Ovary (tissue), 9 donors: ENCODE measurements around the gene HLCS. TPM values are rescaled to one million over a fixed set of nuclear protein-coding genes. Genes with fewer than 3 reads are reported as not detected.

Experiments
- DNase-seq, 5 donors: peaks; one replicate each; pipeline ENCODE4 v3.0.0-alpha.2; 2019 to 2020
- H3K27ac ChIP-seq, 2 donors: fragments of 200-600 bp; one replicate each; pipeline versions ENCODE4 v1.5.1 to v1.8.0; 2019 to 2022
- H3K27me3 ChIP-seq: fragments of 200-600 bp; one replicate; pipeline ENCODE4 v1.8.0; 2022
- H3K36me3 ChIP-seq: fragments of 200-600 bp; sonication (generic); one replicate; pipeline ENCODE4 v1.5.1; 2019
- H3K4me1 ChIP-seq: one replicate; pipeline ENCODE4 v1.8.1; 2013; ENCODE audit warnings: mild to moderate bottlenecking, moderate library complexity; ENCODE audit not compliant: insufficient read depth
- H3K4me3 ChIP-seq: fragments of 200-600 bp; sonication (generic); one replicate; pipeline ENCODE4 v1.5.1; 2017
- H3K9me3 ChIP-seq, 2 donors: fragments of 200-600 bp in 1 of 2; sonication (generic) in 1 of 2; one replicate each; pipeline versions ENCODE4 v1.5.1 to v1.8.1; 2013 to 2019; ENCODE audit warnings: mild to moderate bottlenecking in 1 of 2, moderate library complexity in 1 of 2
- CTCF ChIP-seq, 3 donors: fragments of 450-650 bp in 2 of 3; fragments of 200-600 bp in 1 of 3; IDR thresholded peaks; one replicate each; pipeline versions ENCODE4 v1.5.1 to v1.8.0; 2016 to 2022; ENCODE audit warnings: antibody characterized with exemption in 3 of 3, mild to moderate bottlenecking in 1 of 3
- EP300 ChIP-seq: sonication (generic); formaldehyde crosslinking; IDR thresholded peaks from one replicate; pipeline ENCODE4 v1.6.1; 2017; ENCODE audit warnings: antibody characterized with exemption
- POLR2A ChIP-seq: fragments of 450-650 bp; IDR thresholded peaks from one replicate; pipeline ENCODE4 v1.6.1; 2017; ENCODE audit warnings: antibody characterized with exemption, mild to moderate bottlenecking, moderate library complexity
- WGBS, 3 donors: extraction: QIAGEN DNeasy Blood & Tissue Kit in 1 of 3; methylation state at CpG; one replicate each; pipeline versions ENCODE4 v1.1.5 to v1.1.7; 2013 to 2017; 5-methylcytosine and 5-hydroxymethylcytosine counted together
- intact Hi-C, 4 donors: fragments of 100-400 bp; cut with DNase I; formaldehyde crosslinking; loops; one replicate each; pipeline versions ENCODE4 v1.11.0 to v1.15.1; 2022 to 2023
- polyA plus RNA-seq, 2 donors: library from polyadenylated mRNA; stranded (reverse); fragments of 200-250 nt in 1 of 2; fragments of 350-450 nt in 1 of 2; fragmentation: Illumina TruSeq in 1 of 2; extraction: RNeasy Lipid Tissue Mini Kit (QIAGEN cat#74804) in 1 of 2; gene quantifications; one replicate each; pipeline ENCODE4 v1.2.3, GENCODE V29; 2013 to 2014
- total RNA-seq, 7 donors: library from RNA; depleted of rRNA in 2 of 7; stranded (reverse); fragments of >200 nt in 2 of 7; fragmentation: NEBNext Ultra II Directional in 3 of 7; extraction: Animal tissue kit (Norgen Biotek cat#: 25700) in 3 of 7; gene quantifications; one replicate each; pipeline versions ENCODE4 v1.1.0 to v1.2.4, GENCODE V29; 2016 to 2023
- donor health status: DM: no; HTN: no; CAD: no; lungs with moderate emphysema.
- donor health status: DM: no; HTN: no; CAD: no.
- donor health status: Bipolar disorder and iron deficiency.
- donor health status: DM: yes; HTN: yes; CAD: no.
- donor health status: DM: no; HTN: no; CAD: no.
- donor health status: DM: yes; HTN: yes; CAD: no.

Gene HLCS
- total and polyA plus RNA-seq, 9 donors, result 4.0 to 20.3 (median 12.4) TPM

GRCh38 chr21:36882776-36883175 lies 83.7 kb downstream of the HLCS start:
- intact Hi-C loops, result no loop called here
- no peak for TF ChIP-seq CTCF (IDR thresholded peaks at IDR 0.05)
- no peak for TF ChIP-seq POLR2A
- TF ChIP-seq EP300, result no peak
- no peaks in the 10 kb centered on the region for H3K36me3 ChIP-seq
- no peak for DNase-seq
- no peaks in the 10 kb centered on the region for H3K9me3 ChIP-seq
- 78 to 95% (median 95%) methylated on average over 4 of the region's 4 CpGs for WGBS, 3 donors
- no peaks in the 10 kb centered on the region for H3K4me1 ChIP-seq
- H3K27ac ChIP-seq, result no peak overlapping the region
- H3K4me3 ChIP-seq, result no peak overlapping the region
- no peaks in the 10 kb centered on the region for H3K27me3 ChIP-seq

- no peaks in the 10 kb centered on the region for H3K4me1 ChIP-seq
- WGBS, 3 donors, result 95 to 96% (median 95%) methylated on average over 12 of the region's 12 CpGs
- no peaks in the 10 kb centered on the region for H3K36me3 ChIP-seq
- no peaks in the 10 kb centered on the region for H3K27me3 ChIP-seq
- no peak overlapping the region for H3K27ac ChIP-seq
- intact Hi-C loops, result no loop called here
- TF ChIP-seq EP300, result no peak
- no peak for TF ChIP-seq CTCF (IDR thresholded peaks at IDR 0.05)
- no peak for TF ChIP-seq POLR2A
- DNase-seq, result no peak
- H3K4me3 ChIP-seq, result no peak overlapping the region
- H3K9me3 ChIP-seq, result no peaks in the 10 kb centered on the region
Observed at GRCh38 chr21:36881228-36881627, 85.2 kb downstream of the HLCS start.

GRCh38 chr21:36879827-36880226 lies 86.6 kb downstream of the HLCS start:
- Histone ChIP-seq H3K27ac (no peak overlapping the region), H3K36me3 (no peaks in the 10 kb centered on the region), H3K4me3 (no peak overlapping the region), H3K9me3 (no peaks in the 10 kb centered on the region), H3K27me3 (no peaks in the 10 kb centered on the region), H3K4me1 (no peaks in the 10 kb centered on the region)
- intact Hi-C loops, result no loop called here
- no peak for DNase-seq
- 67 to 81% (median 76%) methylated on average over 4 of the region's 4 CpGs for WGBS, 3 donors
- no peak for TF ChIP-seq CTCF (IDR thresholded peaks at IDR 0.05)
- TF ChIP-seq POLR2A, result no peak
- no peak for TF ChIP-seq EP300

GRCh38 chr21:36877741-36878140 lies 88.7 kb downstream of the HLCS start:
- no peaks in the 10 kb centered on the region for H3K27me3 ChIP-seq
- intact Hi-C loops, result no loop called here
- no peaks in the 10 kb centered on the region for H3K36me3 ChIP-seq
- H3K27ac ChIP-seq, result no peak overlapping the region
- H3K4me3 ChIP-seq, result no peak overlapping the region
- no peak for TF ChIP-seq CTCF (IDR thresholded peaks at IDR 0.05)
- no peak for TF ChIP-seq EP300
- H3K4me1 ChIP-seq, result no peaks in the 10 kb centered on the region
- no peak for DNase-seq
- H3K9me3 ChIP-seq, result no peaks in the 10 kb centered on the region

- DNase-seq, result no peak
- Histone ChIP-seq H3K36me3 (no peaks in the 10 kb centered on the region), H3K4me3 (no peak overlapping the region), H3K27me3 (no peaks in the 10 kb centered on the region), H3K27ac (no peak overlapping the region), H3K4me1 (no peaks in the 10 kb centered on the region), H3K9me3 (no peaks in the 10 kb centered on the region)
- TF ChIP-seq CTCF (IDR thresholded peaks at IDR 0.05) (no peak), POLR2A (no peak), EP300 (no peak)
- WGBS, 3 donors, result 93 to 97% (median 94%) methylated on average over 12 of the region's 12 CpGs
- intact Hi-C loops, result no loop called here
Observed at GRCh38 chr21:36874665-36875064, 91.8 kb downstream of the HLCS start.
